ENCODE measurements around the gene FHOD3. TPM values are rescaled to one million over a fixed set of nuclear protein-coding genes. Genes with fewer than 3 reads are reported as not detected.

The FHOD3 gene
- total RNA-seq, 1 experiment from 2014 or later: 2.9 TPM

GRCh38 chr18:36704156-36704555, 406.6 kb downstream of the FHOD3 start:
- no peak overlapping the region for H3K27ac Mint-ChIP-seq (ENCODE audit: unreplicated experiment)
- no peaks in the 10 kb centered on the region for H3K9me3 Mint-ChIP-seq (ENCODE audit: low read depth, unreplicated experiment)
- no TSS peak for BruUV-seq (replicated peaks)
- no peaks in the 10 kb centered on the region for H3K36me3 Mint-ChIP-seq (ENCODE audit: insufficient read depth, unreplicated experiment)
- TF ChIP-seq, protein P1, sequence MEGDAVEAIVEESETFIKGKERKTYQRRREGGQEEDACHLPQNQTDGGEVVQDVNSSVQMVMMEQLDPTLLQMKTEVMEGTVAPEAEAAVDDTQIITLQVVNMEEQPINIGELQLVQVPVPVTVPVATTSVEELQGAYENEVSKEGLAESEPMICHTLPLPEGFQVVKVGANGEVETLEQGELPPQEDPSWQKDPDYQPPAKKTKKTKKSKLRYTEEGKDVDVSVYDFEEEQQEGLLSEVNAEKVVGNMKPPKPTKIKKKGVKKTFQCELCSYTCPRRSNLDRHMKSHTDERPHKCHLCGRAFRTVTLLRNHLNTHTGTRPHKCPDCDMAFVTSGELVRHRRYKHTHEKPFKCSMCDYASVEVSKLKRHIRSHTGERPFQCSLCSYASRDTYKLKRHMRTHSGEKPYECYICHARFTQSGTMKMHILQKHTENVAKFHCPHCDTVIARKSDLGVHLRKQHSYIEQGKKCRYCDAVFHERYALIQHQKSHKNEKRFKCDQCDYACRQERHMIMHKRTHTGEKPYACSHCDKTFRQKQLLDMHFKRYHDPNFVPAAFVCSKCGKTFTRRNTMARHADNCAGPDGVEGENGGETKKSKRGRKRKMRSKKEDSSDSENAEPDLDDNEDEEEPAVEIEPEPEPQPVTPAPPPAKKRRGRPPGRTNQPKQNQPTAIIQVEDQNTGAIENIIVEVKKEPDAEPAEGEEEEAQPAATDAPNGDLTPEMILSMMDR (IDR thresholded peaks at IDR 0.05; ENCODE audit: unreplicated experiment): no peak
- CTCF ChIA-PET: no interaction called here
- DNase-seq: no peak
- no peak overlapping the region for H3K4me3 Mint-ChIP-seq (ENCODE audit: low read depth, unreplicated experiment)
- H3K27me3 Mint-ChIP-seq (ENCODE audit: unreplicated experiment): peaks cover 68% of the 10 kb centered on the region
- intact Hi-C loops (cut with micrococcal nuclease; ENCODE audit: unreplicated experiment): no loop called here
- H3K4me1 Mint-ChIP-seq (ENCODE audit: low read depth, unreplicated experiment): no peaks in the 10 kb centered on the region

- no peak overlapping the region for H3K4me3 Mint-ChIP-seq (ENCODE audit: low read depth, unreplicated experiment)
- peaks cover 49% of the 10 kb centered on the region for H3K27me3 Mint-ChIP-seq (ENCODE audit: unreplicated experiment)
- no peaks in the 10 kb centered on the region for H3K9me3 Mint-ChIP-seq (ENCODE audit: low read depth, unreplicated experiment)
- no peaks in the 10 kb centered on the region for H3K36me3 Mint-ChIP-seq (ENCODE audit: insufficient read depth, unreplicated experiment)
- no TSS peak for BruUV-seq (replicated peaks)
- no peak overlapping the region for H3K27ac Mint-ChIP-seq (ENCODE audit: unreplicated experiment)
- CTCF ChIA-PET: interaction anchor here (0.7 kb wide), 1 partner anchor 250 kb away, joined by 6 read pairs; no protein-coding TSS in a partner anchor
- DNase-seq: no peak
- H3K4me1 Mint-ChIP-seq (ENCODE audit: low read depth, unreplicated experiment): no peaks in the 10 kb centered on the region
- TF ChIP-seq, protein P1 (IDR thresholded peaks at IDR 0.05; ENCODE audit: unreplicated experiment): no peak
- intact Hi-C loops (cut with micrococcal nuclease; ENCODE audit: unreplicated experiment): no loop called here
Observed at GRCh38 chr18:36706134-36706881, 408.8 kb downstream of the FHOD3 start.

DNA sequence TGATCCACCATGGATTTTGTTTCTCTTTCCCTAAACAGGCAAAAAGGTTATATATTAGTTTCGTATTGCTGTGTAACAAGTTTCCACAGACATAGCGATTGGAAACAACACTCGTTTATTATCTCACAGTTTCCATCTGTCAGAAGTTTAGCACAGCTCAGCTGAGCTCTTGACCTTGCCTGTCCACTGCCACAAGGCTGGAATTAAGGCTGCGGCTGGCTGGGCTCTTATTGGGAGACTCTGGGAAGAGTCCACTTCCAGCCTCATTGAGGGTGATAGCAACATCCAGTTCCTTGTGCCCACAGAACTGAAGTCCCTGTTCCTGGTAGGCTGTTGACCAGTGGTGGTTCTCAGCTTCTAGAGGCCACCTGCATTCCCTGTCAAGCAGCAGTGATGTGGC, 410.9 kb downstream of the FHOD3 start:
- CTCF ChIA-PET: no interaction called here
- no peak overlapping the region for H3K27ac Mint-ChIP-seq (ENCODE audit: unreplicated experiment)
- no peaks in the 10 kb centered on the region for H3K9me3 Mint-ChIP-seq (ENCODE audit: low read depth, unreplicated experiment)
- no peaks in the 10 kb centered on the region for H3K4me1 Mint-ChIP-seq (ENCODE audit: low read depth, unreplicated experiment)
- H3K27me3 Mint-ChIP-seq (ENCODE audit: unreplicated experiment): peaks cover 40% of the 10 kb centered on the region
- TF ChIP-seq, protein P1 (IDR thresholded peaks at IDR 0.05; ENCODE audit: unreplicated experiment): no peak
- intact Hi-C loops (cut with micrococcal nuclease; ENCODE audit: unreplicated experiment): no loop called here
- no peaks in the 10 kb centered on the region for H3K36me3 Mint-ChIP-seq (ENCODE audit: insufficient read depth, unreplicated experiment)
- BruUV-seq (replicated peaks): no TSS peak
- no peak for DNase-seq
- H3K4me3 Mint-ChIP-seq (ENCODE audit: low read depth, unreplicated experiment): no peak overlapping the region

DNA sequence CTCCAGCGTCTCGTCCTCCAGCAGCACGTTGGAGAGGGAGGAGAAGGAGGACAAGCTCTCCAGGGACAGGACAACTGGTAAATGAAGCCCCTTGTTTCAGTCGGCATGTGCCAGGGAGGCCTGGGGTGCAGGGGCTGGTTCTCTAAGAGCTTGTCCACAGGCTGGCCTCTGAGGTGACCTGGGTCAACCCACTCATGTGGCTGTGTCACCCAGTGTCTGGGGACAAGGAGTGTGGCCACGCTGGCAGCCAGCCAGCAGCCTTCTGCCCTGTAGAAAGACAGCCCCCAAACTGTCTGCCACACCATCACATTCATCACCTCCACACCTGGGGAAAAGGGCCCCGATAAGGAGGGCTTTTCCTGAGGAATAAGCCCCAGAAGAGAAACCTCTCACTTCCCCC, 411.8 kb downstream of the FHOD3 start:
- intact Hi-C loops (cut with micrococcal nuclease; ENCODE audit: unreplicated experiment): no loop called here
- CTCF ChIA-PET: interaction anchor here (0.8 kb wide), 1 partner anchor 11 kb away, joined by 4 read pairs; no protein-coding TSS in a partner anchor

More for the DNA sequence above, 411.8 kb downstream of the FHOD3 start:
- H3K27me3 Mint-ChIP-seq (ENCODE audit: unreplicated experiment): peaks cover 30% of the 10 kb centered on the region
- DNase-seq: no peak
- no peak overlapping the region for H3K4me3 Mint-ChIP-seq (ENCODE audit: low read depth, unreplicated experiment)
- H3K4me1 Mint-ChIP-seq (ENCODE audit: low read depth, unreplicated experiment): no peaks in the 10 kb centered on the region
- TF ChIP-seq, protein P1 (IDR thresholded peaks at IDR 0.05; ENCODE audit: unreplicated experiment): no peak
- no peaks in the 10 kb centered on the region for H3K9me3 Mint-ChIP-seq (ENCODE audit: low read depth, unreplicated experiment)
- no TSS peak for BruUV-seq (replicated peaks)
- no peaks in the 10 kb centered on the region for H3K36me3 Mint-ChIP-seq (ENCODE audit: insufficient read depth, unreplicated experiment)
- H3K27ac Mint-ChIP-seq (ENCODE audit: unreplicated experiment): no peak overlapping the region
